DOHH2 (cell line): Measurements from ENCODE around the gene CEP63.

Experiments used
- H3F3A ChIP-seq: fragments of 200-600 bp; sonication (generic), shearing (Covaris generic); 2 replicates; pipeline ENCODE4 v1.6.0; 2016; ENCODE audit warnings: antibody characterized with exemption, mild to moderate bottlenecking; ENCODE audit not compliant: control insufficient read depth, insufficient read depth
- H3K27ac ChIP-seq: fragments of 200-600 bp; sonication (generic); 2 replicates; pipeline ENCODE4 v1.5.1; 2014; ENCODE audit warnings: low read depth, mild to moderate bottlenecking, low read length, moderate library complexity
- H3K27me3 ChIP-seq: fragments of 200-600 bp; sonication (generic); 2 replicates; pipeline ENCODE4 v1.6.1; 2014; ENCODE audit warnings: mild to moderate bottlenecking, low read length, mixed read lengths; ENCODE audit not compliant: control insufficient read depth
- H3K36me3 ChIP-seq: fragments of 200-600 bp; sonication (generic); 2 replicates; pipeline ENCODE4 v1.6.1; 2014; ENCODE audit warnings: mild to moderate bottlenecking, low read length, moderate library complexity, mixed read lengths; ENCODE audit not compliant: control insufficient read depth
- H3K4me1 ChIP-seq: fragments of 200-600 bp; sonication (generic); 2 replicates; pipeline ENCODE4 v1.6.1; 2014; ENCODE audit warnings: mild to moderate bottlenecking, low read length, mixed read lengths; ENCODE audit not compliant: control insufficient read depth
- H3K4me2 ChIP-seq: fragments of 200-600 bp; sonication (generic); 2 replicates; pipeline ENCODE4 v1.6.0; 2014; ENCODE audit warnings: mild to moderate bottlenecking, low read length, moderate library complexity
- H3K4me3 ChIP-seq: fragments of 200-600 bp; sonication (generic); 2 replicates; pipeline ENCODE4 v1.5.1; 2014; ENCODE audit warnings: mild to moderate bottlenecking, low read length, mixed read lengths
- H3K79me2 ChIP-seq: fragments of 200-600 bp; sonication (generic); 2 replicates; pipeline ENCODE4 v1.6.1; 2014; ENCODE audit warnings: mild to moderate bottlenecking, low read length, mixed read lengths; ENCODE audit not compliant: control insufficient read depth
- H3K9me2 ChIP-seq: fragments of 200-600 bp; sonication (generic); replicated peaks from 2 replicates; pipeline ENCODE4 v1.6.1; 2014; ENCODE audit warnings: mild to moderate bottlenecking, low read length, mixed read lengths; ENCODE audit not compliant: control insufficient read depth
- H3K9me3 ChIP-seq: fragments of 200-600 bp; sonication (generic); 2 replicates; pipeline ENCODE4 v1.6.1; 2014; ENCODE audit warnings: antibody characterized with exemption, low read length, mixed read lengths; ENCODE audit not compliant: control insufficient read depth, insufficient read depth
- H4K20me1 ChIP-seq: fragments of 200-600 bp; sonication (generic); 2 replicates; pipeline ENCODE4 v1.6.0; 2014; ENCODE audit warnings: low read depth, mild to moderate bottlenecking, antibody characterized with exemption, low read length, moderate library complexity; ENCODE audit not compliant: control insufficient read depth, insufficient read depth
- CTCF ChIP-seq: fragments of 200-600 bp; sonication (generic); IDR thresholded peaks from one replicate; pipeline ENCODE4 v1.5.1; 2014; ENCODE audit warnings: antibody characterized with exemption, mild to moderate bottlenecking, low read depth, low read length; ENCODE audit not compliant: poor library complexity, severe bottlenecking
- EZH2phosphoT487 ChIP-seq: fragments of 200-600 bp; sonication (generic); IDR thresholded peaks from 2 replicates; pipeline ENCODE4 v1.6.1; 2017; ENCODE audit warnings: borderline replicate concordance, mild to moderate bottlenecking, antibody characterized with exemption, low read length, moderate library complexity, mixed read lengths

The CEP63 gene

GRCh38 chr3:134615743-134616142 lies 129.9 kb downstream of the CEP63 start:
- TF ChIP-seq EZH2phosphoT487 (no peak), CTCF (no peak)

DNA sequence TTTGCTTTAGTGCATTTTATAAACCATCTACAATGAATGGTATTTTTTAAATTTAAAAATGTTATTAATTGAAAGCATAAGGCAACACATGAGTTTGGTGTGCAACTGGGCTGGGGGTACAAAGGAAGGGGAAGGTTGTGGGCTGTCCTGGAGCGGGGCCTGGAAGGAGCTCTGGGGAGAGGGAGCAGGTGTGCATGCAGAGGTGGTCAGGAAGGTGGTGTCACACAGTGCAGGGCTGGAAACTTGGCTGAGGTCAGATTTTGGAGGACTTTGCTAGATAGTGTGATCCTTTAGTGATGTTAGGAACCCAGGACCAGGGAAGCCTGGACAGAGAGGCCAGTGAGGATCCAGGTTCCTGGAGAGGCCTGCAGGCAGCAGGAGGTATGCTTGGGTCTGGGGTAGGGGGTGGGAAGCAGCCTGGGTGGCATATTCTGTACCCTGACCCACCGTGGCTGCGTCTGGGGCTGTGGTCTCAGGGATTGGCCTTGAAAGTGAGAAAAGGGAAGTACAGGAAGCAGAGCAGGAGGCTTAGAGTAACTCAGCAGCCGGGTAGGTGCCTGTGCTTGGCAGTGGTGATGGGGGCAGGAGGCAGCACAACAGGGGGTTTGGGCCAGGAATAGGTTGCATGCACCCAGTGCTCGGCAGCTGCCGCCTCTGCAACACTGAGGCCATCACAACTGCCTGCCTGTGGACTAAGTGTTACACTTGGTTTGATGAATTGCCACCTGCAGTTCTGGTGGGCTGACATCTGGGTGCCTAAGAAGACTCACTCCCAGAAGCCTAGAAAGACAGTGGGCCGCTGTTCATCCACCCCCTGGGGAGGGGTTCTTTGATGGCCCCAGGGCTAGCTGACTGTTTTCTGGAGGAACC lies 132.0 kb downstream of the CEP63 start:
- Histone ChIP-seq H3K79me2 (no peaks in the 10 kb centered on the region), H3K4me3 (no peak overlapping the region), H3K9me3 (no peaks in the 10 kb centered on the region), H3F3A (no peaks in the 10 kb centered on the region), H3K4me2 (no peak overlapping the region), H3K36me3 (no peaks in the 10 kb centered on the region), H3K9me2 (no peaks in the 10 kb centered on the region), H3K27ac (no peak overlapping the region), H3K4me1 (no peaks in the 10 kb centered on the region), H3K27me3 (no peaks in the 10 kb centered on the region), H4K20me1 (no peaks in the 10 kb centered on the region)
- no peak for TF ChIP-seq CTCF
- no peak for TF ChIP-seq EZH2phosphoT487

More at GRCh38 chr3:134615743-134616142, 129.9 kb downstream of the CEP63 start:
- no peaks in the 10 kb centered on the region for H3K27me3 ChIP-seq
- H3K4me3 ChIP-seq = no peak overlapping the region
- no peaks in the 10 kb centered on the region for H3K4me1 ChIP-seq
- no peaks in the 10 kb centered on the region for H3F3A ChIP-seq
- no peaks in the 10 kb centered on the region for H3K9me2 ChIP-seq
- H4K20me1 ChIP-seq = no peaks in the 10 kb centered on the region
- H3K27ac ChIP-seq = no peak overlapping the region
- no peaks in the 10 kb centered on the region for H3K36me3 ChIP-seq
- no peak overlapping the region for H3K4me2 ChIP-seq
- H3K9me3 ChIP-seq = no peaks in the 10 kb centered on the region
- no peaks in the 10 kb centered on the region for H3K79me2 ChIP-seq

- Histone ChIP-seq H3K9me3 (no peaks in the 10 kb centered on the region), H3K4me2 (no peak overlapping the region), H3K4me3 (no peak overlapping the region), H3K27ac (no peak overlapping the region), H3K36me3 (no peaks in the 10 kb centered on the region), H4K20me1 (no peaks in the 10 kb centered on the region), H3F3A (no peaks in the 10 kb centered on the region), H3K9me2 (no peaks in the 10 kb centered on the region), H3K27me3 (no peaks in the 10 kb centered on the region), H3K79me2 (no peaks in the 10 kb centered on the region), H3K4me1 (no peaks in the 10 kb centered on the region)
- TF ChIP-seq CTCF (no peak), EZH2phosphoT487 (no peak)
Observed at GRCh38 chr3:134618478-134619300, 132.8 kb downstream of the CEP63 start.
